NCI-H69 (cell line): ENCODE measurements around the gene FUOM.
A peak's percentile ranks its signal among the peaks of the same experiment; 100 is the strongest.

Experiments
- DNase-seq: peaks from one replicate; lab custom pipeline; 2025; lab: John Stamatoyannopoulos, UW

The FUOM gene

DNA sequence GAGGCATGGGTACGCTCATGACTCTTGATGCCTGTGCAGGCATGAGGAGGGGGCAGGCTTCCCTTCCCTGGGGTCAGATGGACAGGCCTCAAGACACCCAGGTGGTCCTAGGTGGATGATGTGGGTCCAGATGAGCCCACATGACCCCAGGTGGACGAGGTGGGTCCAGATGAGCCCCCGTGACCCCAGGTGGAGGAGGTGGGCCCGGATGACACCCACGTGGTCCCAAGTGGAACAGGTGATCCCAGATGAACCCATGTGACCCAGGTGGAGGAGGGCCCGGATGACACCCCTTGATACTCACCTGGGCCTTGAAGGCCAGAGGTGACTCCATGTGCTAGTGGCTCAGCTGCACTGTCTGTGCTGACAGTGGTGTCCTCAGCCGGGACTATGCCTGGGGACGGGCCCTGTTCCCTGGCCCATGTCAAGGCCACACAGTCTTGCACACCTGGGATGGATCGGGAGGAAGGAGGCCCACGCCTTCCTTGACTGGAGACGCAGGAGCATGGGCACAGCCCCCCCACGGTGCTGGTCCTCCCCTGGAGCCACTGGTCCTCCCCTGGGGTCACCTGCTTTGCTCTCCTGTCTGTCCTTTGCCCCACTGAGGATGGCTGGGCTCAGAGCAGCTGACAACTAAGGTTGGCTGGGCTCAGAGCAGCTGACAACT lies 7.4 kb downstream of the FUOM start:
- no peak for DNase-seq

DNA sequence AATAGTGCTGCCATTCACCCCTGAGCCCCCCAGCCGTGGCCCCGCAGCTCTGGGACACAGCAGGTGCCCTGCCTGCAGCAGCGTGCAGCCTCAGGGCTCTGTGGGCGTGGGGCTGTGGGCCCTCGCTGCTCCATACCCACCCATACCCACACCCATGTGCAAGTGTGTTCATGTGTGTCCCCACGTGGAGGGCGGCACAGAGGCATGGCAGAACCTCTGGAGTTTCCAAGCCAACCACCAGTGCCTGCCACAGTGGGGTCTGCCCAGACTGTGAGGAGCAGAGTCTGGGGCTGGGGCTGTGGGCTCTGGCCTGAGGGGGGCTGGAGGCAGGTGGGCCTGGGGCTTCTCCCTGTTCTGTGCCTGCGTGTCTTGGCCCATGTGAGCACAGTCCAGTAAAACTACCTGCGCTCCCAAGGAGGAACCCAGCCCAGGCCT lies 8.2 kb downstream of the FUOM start:
- no peak for DNase-seq

DNA sequence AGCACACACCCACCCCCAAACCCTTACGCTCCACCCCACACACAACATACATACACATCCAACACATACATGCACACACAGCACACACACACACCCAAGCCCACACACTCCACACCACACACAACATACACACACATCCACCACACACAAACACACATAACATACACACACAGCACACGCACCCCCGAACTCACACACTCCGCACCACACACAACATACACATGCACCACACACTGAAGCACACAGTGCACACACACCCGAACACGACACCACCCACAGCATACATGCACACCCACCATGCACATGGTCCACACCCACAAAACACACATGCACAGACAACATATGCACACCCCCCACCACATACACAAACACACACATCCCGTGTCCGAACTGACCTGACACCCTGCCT lies 8.7 kb downstream of the FUOM start:
- no peak for DNase-seq

DNA sequence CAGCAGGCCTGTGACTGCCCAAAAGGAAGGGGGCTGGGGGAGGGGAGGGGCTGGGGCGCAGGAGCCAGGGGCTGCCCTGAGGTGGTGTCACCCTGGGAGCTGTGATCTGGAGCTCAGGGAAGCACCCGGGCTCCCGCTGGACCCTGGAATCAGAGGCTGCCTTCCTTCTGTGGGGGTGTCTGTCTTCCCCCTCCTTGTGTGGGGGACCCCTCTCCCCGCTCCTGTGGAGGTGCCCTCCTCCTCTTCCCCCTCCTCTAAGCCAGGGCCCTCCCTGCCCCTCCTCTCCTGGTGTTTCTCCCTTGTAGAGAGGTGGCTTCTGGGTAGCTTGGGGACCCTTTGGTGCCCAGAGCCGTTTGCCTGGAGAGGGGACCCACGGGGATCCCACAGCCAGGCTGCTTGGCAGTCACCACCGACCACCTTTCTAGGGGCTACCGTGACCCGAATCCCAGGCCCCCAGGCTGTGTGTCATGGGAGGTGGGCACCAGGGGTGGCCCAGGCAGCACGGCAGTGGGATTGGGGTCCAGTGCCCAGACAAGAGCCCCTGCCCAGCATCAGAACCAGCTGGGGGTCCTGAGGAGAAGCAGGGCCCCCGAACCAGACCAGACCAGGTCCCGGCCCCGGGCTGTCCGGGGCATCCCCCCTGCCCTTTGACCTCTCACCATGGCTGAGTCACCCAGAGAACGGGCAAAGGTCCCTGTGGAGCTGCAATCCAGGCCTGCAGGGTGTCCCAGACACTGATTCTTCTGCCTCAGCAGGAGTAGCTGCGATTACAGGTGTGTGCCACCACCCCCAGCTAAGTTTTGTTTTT lies 9.9 kb downstream of the FUOM start:
- DNase-seq = peak; percentile 16

DNA sequence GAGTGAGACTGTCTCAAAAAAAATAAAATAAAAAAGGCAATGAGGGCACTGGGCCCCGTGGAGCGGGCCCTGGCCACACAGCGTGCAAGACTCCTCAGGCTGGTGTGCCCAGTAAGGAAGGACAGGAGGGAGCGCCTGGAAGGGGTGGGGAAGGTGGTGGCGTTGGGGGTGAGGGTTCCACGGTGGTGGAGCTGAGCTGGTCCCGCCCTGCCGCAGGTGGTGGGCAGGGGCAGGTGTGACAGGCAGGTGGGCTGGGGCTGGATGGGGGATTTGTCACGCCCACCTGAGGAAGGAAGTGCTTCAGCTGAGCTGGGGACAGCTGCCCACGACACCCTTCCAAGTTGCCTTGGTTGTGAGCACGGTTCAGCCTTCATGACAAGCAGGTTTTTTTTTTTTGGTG lies 11.4 kb downstream of the FUOM start:
- no peak for DNase-seq

DNA sequence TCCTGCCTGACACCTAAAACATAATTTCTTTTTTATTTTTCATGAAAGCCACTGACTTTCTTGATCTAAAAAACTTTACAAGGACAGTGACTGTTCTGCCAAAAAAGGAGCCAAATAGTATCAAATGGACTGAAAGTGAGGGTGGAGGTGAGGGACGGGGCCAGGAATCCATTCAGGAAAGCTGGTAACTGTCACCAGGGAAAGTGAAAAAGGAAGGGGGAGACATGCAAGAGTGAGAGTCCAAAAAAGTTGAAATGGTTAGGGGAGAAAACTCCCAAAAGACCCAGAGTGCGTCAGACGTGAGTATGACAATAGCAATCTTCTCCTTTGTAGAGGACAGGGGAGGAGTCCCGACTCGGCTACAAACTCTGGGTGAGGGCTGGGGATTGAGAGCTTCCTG lies 13.6 kb downstream of the FUOM start:
- DNase-seq = no peak

DNA sequence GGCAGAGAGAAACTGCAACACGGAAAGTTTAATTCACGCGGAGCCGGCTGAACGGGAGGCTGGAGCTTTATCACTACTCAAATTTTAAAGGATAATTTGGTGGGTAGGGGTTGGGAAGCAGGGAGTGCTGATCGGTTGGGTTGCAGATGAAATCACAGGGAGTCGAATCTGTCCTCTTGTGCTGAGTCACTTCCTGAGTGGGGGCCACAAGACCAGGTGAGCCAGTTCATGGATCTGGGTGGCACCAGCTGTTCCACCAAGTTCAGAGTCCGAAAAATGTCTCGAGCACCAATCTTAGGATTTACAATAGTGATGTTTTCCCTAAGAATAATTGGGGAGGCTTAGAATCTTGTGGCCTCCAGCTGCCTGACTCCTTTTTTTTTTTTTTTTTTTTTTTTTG lies 14.3 kb downstream of the FUOM start:
- DNase-seq = no peak

DNA sequence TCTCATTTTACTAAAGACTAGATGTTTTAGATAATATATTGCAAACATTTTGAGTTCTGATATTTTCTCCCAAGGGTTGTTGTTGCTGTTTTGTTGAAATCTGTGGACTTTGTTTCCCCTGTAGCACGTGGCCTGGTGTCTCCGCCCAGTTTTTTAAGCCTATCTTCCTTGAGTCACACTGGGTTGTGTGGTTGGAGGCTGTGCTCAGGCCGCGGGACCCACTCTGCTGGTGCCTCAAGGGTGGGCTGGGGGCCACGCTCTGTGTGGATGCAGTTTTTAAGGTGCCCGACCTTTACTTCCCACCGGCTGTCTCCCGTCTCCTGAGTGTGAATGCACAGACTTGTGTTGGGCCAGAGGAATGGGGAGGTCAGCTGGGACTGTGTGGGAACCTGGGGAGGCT lies 14.9 kb downstream of the FUOM start:
- no peak for DNase-seq

DNA sequence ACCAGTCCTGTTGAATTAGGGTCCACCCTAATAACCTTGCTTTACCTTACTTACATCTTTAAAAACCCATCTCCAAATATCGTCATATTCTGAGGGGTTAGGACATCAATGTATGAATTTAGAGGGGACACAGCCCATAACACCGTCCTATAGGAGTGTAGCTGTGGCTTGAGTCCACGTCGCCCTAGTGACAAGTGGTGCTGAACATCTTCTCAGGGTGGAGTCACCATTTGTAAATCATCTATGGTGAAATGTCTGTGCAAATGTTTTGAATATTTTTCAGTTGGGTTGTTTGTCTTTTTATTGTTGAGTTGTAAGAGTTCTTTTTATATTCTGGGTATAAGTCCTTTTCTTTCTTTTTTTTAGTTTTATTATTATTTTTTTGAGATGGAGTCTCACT lies 15.8 kb downstream of the FUOM start:
- no peak for DNase-seq

DNA sequence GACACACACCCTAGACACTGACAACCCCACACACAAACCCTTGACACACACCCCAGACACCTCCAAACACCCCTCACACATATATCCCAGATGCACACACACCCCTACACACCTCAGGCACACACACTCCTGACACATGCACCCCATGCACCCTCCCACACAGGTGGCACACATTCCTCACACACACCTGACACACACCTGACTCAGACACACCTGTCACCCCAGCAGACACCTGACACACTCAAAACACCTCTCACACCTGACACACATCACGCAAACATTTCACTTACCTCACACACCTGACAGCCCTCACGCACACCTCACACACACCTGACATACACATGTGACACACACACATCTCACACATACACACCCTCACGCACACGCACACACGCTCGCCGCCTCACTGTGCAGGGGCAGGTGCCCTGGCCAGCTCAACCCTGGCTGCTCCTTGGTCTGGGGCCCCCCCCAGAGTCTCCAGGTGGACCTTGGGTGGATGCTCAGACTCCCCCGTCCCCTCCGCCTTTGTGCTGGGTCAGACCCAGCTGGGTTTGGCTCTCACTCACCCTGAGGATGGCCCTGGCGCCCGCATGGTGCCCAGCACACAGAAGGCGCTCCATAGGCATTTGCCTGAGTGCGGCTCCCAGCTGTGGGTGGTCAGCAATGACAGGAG lies 18.0 kb downstream of the FUOM start:
- DNase-seq = no peak

DNA sequence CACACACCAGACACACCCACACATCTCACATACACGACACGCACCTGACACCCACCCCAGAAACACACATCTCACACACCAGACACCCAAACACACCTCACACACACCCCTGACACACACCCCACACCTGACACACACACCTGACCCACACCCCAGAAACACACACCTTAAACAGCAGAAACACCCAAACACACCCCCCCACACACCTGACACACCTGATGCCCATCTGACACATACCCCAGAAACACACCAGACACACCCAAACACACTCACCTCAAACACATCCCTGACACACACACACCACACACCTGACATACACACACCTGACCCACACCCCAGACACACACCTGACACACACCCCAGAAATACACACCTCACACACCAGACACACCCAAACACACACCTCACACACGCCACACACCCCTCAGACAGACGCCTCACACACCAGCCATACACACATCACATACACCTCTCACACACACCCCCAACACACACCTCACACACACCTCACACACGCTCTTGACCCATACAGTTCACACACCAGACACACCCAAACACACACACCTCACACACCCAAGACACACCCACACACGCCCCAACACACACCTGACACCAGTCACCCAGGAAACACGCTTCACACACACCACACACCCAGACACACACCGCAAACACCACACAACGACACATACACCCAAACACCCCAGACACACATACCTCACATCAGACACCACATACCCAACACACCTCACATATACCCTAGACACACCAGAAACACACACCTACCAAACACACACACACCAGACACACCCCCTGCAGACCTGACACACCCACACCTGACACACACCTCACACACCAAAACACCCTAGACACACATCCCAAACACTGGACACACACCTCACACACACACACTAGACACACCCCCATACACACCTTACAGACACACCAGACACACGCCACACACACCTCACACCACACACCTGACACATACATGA lies 19.4 kb downstream of the FUOM start:
- no peak for DNase-seq

DNA sequence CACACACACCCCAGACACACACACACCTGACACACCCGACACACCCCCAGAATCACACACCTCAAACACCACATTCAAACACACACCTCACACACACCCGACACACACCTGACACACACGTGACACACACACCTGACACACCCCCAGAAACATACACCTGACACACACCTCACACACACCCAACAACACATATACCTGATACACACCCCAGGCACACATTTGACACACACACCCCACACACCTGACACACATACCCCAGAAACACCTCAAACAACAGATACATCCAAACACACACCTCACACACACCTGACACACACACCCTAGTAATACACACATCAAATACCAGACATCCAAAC lies 20.5 kb downstream of the FUOM start:
- no peak for DNase-seq

DNA sequence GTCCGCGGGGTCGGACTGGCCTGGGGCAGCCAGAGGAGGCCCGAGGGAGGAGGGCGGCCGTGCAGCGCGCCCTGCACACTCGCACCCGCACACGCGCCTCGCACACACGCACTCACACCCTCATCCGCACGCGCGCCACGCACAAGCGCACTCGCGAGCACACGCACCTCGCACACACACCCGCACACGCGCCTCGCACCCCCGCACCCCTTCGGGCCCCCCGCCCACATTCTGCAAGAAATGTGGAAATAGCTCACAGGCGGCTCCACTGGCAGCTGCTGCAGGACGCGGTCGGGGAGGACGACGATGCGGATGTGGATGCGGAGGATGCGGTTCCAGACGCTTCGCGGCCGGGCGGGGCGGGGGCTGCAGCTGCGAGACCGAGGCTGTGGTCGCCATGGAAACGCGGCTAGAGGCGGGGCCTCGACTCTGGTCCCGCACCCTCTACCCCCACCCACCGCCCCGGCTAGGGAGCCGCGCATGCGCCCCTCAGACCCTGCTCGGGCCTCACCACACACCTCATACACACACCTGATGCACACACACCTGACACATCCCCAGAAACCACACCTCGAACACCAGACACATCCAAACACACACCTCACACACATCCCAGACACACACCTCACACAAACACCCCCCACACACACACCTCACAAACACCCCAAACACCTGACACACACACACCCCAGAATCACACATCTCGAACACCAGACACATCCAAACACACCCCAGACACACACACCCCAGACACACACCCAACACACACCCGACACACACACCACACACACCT lies 21.0 kb downstream of the FUOM start, which contains the start of gene CALY:
Gene CALY, minus strand, starts transcription at position 320 of the 793 bp plus-strand sequence. CDS start 7,907 bp downstream, outside the sequence.
- DNase-seq = peak; percentile 55

DNA sequence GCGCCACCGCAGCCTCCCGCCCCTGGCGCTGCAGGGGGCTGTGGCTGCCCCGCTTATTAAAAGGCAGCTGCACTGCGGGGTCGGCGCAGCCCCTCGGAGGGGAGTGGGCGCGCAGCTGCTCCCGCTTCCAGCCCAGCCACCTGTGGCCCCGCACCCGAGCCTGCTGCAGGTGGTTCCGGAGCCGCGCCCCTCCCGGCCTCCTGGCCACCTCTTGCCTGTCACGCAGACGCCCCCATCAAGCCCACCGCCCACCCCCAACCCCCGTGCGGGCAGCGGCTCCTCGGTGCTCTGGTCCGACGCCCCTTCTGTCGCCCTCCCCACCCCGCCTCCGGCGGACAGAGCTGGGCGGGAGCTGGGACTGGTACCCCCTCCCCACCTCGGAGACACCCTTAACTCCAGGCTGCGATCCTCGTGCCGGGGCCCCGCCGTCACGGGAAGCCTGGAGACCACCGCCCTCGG lies 21.7 kb downstream of the FUOM start:
- DNase-seq = no peak

DNA sequence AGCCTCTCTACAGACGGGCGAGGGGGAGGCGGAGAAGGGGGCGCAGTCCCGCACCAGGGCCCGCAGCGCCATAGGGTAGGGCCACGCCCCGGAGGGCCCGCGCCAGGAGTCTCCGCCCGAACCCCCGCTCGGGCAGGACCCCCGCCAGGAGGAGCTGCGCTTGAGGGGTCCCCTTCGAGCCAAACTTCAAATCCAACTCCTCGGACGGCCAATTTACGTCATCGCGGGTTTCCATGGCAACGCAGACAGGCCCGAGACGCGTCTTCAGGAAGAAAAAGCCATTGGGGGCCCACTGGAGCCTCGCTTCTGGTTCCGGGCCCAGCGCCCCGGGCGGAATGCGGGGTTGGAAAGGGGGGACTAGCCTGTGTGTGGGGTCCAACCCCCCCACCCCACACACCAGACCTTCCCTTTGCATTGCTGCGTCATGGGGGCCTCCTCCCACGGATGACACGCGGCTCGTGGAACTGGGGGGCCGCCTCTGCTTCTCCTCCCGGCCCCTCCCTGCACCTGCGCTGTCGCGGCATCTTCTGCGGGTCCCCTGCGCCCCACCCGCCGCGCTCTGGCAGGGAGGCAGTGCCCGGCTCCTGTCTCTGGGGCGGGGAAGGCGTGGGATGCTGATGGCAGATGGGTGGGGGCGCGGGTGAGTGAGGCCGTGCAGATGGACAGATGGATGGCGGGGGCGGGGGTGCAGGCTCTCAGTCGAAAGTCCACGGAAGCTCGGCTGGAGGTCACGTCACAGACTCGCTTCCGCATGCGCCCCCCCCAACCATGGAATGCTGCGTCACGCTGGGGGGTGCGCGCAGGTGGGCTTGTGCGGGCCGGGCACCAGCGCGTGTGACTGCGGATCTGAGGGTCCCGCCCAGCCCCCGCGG lies 22.3 kb downstream of the FUOM start:
- DNase-seq = peak; percentile 56

DNA sequence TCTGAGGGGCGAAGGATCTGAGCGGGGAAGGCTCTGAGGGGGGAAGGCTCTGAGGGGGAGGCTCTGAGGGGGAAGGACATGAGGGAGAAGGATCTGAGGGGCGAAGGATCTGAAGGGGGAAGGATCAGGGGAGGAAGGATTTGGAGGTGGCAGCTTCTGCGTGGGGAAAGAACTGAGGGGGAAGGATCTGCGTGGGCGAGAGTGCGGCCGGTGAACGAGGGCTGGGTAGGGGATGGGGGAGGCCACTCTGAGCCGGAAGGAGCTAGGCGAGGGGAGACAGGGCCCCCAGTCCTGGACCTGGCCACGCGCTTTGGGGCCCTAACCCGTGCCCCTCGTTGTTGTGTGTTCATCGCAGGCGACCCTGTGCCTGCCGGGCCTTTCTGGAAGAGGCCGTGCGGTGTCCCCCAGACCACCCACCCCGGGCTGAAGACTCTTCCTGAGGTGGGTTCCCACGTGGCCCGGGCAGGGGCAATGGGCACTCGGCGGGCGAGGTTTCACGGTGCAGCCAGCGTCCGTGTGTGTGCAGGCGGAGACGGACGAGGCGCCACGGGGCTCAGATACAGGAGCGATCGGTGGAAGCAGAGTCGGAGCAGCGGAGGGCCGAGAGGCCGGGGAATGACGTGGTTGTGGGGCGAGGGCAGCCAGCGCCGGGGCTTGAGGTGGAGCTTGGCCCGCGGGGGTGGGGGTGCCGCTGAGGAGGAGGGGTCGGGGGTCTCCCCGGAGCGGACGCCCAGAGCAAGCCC lies 23.1 kb downstream of the FUOM start:
- DNase-seq = peak; percentile 10

DNA sequence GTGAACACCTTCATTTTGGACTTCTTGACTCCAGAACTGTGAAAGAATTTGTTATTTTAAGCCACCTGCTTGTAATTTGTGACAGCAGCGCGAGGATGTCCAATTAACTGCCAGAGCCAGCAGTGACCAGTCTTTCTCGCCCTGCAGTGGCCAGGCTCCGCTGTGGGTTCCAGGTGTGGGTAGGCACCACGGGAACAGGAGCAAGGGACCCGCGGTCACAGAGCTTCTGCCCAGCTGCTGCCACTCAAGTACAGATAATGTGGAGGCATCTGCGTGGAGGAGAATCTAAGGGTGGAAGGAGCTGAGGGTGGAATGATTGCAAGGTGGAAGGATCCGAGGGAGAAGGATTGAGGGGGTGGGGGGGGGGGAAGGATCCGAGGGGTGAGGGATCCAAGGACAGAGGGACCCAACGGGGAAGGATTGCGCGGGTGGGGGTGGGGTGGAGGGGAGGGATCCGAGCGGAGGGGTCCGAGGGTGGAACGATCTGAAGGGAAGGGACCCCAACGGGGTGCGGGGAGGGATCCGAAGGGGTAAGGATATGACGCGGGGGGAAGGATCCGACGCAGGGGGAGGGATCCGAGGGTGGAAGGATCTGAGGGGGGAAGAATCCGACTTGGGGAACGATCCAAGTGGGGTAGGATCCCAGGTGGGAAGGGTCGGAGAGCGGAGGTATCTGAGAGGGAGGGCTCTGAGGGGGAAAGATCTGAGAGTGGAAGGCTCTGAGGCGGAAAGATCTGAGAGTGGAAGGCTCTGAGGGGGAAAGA lies 24.7 kb downstream of the FUOM start:
- no peak for DNase-seq

DNA sequence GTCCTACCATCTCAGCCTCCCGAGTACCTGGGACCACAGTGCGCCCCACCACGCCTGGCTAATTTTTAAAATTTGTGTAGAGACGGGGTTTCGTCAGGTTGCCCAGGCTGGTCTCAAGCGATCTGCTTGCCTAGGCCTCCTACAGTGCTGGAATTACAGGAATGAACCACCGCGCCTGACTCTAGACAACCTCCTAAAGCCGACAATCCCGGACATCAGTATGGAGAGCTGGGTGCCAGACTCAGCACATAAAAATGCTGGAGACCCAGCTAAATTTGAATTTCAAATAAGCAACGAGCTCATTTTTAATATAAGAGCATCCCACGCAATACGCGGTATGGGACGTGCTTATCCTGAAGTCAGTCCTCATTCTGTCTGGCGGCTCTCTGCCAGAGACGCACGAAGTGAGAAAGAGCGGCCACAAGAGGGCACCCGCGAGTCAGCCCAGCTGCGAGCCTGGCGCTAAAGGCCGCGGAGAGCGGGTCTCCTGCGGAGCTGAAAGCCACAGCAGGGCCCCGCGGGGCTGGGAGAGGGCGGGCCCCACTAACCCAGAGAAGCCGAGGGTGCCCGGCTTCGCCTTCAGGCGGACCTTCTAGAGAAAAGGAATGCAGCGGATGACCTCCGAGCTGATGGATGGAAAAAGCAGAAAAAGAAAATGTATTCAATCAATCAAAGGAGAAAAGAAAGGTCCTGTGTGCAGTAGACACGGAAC lies 28.2 kb downstream of the FUOM start:
- DNase-seq = peak; percentile 83
